ENCODE measurements around the gene NUP85.
"Not testable (repeated sequence)": the region's sequence is repeated elsewhere in the genome, so short reads cannot be mapped to it uniquely, and the experiment has no call there.

Gene NUP85

DNA sequence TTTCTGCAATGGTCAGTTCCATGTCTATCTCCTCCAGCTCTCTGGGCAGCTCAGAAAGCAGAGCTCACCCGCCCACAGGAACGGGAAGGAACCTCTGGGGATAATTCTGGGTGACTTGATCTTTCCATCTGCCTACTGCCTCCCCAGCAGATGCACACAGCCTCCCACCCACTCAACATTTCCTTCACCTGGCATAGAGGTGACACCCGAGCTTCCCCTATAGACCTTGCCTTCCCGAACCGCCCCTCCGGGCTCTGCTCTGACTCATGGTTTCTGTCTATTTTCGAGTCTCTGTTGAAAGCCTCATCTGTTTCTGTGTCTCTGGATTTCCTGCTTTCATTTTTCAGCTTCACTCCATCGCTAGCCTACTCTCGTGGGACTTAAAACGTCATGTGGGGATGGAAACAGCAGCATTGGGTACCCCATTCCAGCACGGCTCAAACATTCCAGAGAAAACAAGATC lies 44.6 kb downstream of the NUP85 start:
- DNase-seq (ENCODE audit: low read depth in 1 of 2, low spot score in 1 of 2): no peak
- H3K27me3 ChIP-seq (ENCODE audit: insufficient read depth, poor library complexity, severe bottlenecking): no peaks in the 10 kb centered on the region
- no peak overlapping the region for H3K4me3 ChIP-seq (replicated peaks; ENCODE audit: insufficient read depth, low read length)
- TF ChIP-seq, protein P1, sequence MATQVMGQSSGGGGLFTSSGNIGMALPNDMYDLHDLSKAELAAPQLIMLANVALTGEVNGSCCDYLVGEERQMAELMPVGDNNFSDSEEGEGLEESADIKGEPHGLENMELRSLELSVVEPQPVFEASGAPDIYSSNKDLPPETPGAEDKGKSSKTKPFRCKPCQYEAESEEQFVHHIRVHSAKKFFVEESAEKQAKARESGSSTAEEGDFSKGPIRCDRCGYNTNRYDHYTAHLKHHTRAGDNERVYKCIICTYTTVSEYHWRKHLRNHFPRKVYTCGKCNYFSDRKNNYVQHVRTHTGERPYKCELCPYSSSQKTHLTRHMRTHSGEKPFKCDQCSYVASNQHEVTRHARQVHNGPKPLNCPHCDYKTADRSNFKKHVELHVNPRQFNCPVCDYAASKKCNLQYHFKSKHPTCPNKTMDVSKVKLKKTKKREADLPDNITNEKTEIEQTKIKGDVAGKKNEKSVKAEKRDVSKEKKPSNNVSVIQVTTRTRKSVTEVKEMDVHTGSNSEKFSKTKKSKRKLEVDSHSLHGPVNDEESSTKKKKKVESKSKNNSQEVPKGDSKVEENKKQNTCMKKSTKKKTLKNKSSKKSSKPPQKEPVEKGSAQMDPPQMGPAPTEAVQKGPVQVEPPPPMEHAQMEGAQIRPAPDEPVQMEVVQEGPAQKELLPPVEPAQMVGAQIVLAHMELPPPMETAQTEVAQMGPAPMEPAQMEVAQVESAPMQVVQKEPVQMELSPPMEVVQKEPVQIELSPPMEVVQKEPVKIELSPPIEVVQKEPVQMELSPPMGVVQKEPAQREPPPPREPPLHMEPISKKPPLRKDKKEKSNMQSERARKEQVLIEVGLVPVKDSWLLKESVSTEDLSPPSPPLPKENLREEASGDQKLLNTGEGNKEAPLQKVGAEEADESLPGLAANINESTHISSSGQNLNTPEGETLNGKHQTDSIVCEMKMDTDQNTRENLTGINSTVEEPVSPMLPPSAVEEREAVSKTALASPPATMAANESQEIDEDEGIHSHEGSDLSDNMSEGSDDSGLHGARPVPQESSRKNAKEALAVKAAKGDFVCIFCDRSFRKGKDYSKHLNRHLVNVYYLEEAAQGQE (IDR thresholded peaks at IDR 0.05; ENCODE audit: insufficient replicate concordance, low read depth): no peak
- TF ChIP-seq GABPA (IDR thresholded peaks at IDR 0.05; ENCODE audit: low read depth) (no peak), POLR2AphosphoS5 (IDR thresholded peaks at IDR 0.05; ENCODE audit: low read depth) (no peak), CTCF (IDR thresholded peaks at IDR 0.05; ENCODE audit: insufficient read depth, low read length) (no peak), SPI1 (IDR thresholded peaks at IDR 0.05; ENCODE audit: borderline replicate concordance, low read depth) (no peak)
- no peak overlapping the region for H3K27ac ChIP-seq (replicated peaks)

DNA sequence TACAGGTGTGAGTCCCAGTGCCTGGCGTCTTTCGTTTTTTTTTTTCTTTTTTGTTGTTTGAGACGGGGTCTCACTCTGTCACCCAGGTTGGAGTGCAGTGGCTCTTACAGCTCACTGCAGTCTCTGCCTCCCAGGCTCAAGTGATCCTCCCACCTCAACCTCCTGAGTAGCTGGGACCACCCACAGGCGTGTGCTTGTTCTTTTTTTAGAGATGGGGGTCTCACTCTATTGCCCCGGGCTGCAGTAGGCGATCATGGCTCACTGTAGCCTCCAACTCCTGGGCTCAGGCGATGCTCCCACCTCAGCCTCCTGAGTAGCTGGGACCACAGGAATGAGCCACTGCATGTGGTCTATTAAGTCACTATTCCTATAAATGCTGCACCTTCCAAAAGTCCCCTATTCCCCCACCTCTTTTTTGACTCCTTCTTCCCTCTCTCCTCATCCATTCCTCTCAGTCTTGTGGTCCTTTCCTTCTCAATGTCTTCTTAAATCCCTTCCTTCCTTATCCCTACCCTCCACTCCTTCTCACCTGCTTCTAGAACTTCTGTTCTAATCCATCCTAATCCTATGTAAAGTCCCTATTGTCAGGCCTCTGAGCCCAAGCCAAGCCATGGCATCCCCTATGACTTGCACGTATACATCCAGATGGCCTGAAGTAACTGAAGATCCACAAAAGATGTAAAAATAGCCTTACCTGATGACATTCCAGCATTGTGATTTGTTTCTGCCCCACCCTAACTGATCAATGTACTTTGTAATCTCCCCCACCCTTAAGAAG lies 46.7 kb downstream of the NUP85 start:
- TF ChIP-seq POLR2AphosphoS5 (IDR thresholded peaks at IDR 0.05; ENCODE audit: low read depth): no peak
- TF ChIP-seq, protein P1 (IDR thresholded peaks at IDR 0.05; ENCODE audit: insufficient replicate concordance, low read depth): no peak
- TF ChIP-seq SPI1 (IDR thresholded peaks at IDR 0.05; ENCODE audit: borderline replicate concordance, low read depth): no peak
- TF ChIP-seq GABPA (IDR thresholded peaks at IDR 0.05; ENCODE audit: low read depth): no peak
- no peak for TF ChIP-seq CTCF (IDR thresholded peaks at IDR 0.05; ENCODE audit: insufficient read depth, low read length)
- DNase-seq (ENCODE audit: low read depth in 1 of 2, low spot score in 1 of 2): no peak
- no peaks in the 10 kb centered on the region for H3K27me3 ChIP-seq (ENCODE audit: insufficient read depth, poor library complexity, severe bottlenecking)
- no peak overlapping the region for H3K27ac ChIP-seq (replicated peaks)
- no peak overlapping the region for H3K4me3 ChIP-seq (replicated peaks; ENCODE audit: insufficient read depth, low read length)

DNA sequence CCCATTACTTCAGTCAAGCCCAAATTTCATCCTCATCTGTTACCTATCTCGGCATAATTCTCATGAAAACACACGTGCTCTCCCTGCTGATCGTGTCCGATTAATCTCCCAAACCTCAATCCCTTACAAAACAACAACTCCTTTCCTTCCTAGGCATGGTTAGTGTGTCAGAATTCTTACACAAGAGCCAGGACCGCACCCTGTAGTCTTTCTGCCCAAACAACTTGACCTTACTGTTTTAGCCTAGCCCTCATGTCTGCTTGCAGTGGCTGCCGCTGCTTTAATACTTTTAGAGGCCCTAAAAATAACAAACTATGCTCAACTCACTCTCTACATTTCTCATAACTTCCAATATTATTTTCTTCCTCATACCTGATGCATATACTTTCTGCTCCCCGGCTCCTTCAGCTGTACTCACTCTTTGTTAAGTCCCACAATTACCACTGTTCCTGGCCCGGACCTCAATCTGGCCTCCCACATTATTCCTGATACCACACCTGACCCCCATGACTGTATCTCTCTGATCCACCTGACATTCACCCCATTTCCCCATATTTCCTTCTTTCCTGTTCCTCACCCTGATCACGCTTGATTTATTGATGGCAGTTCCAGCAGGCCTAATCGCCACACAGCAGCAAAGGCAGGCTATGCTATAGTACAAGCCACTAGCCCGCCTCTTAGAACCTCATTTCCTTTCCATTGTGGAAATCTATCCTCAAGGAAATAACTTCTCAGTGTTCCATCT lies 50.6 kb downstream of the NUP85 start:
- not testable (repeated sequence) for DNase-seq (ENCODE audit: low read depth in 1 of 2, low spot score in 1 of 2); H3K27me3 ChIP-seq (ENCODE audit: insufficient read depth, poor library complexity, severe bottlenecking); H3K27ac ChIP-seq (replicated peaks); H3K4me3 ChIP-seq (replicated peaks; ENCODE audit: insufficient read depth, low read length)

GRCh38 chr17:75257228-75257627 lies 51.7 kb downstream of the NUP85 start:
- H3K4me3 ChIP-seq (replicated peaks; ENCODE audit: insufficient read depth, low read length); H3K27ac ChIP-seq (replicated peaks); H3K27me3 ChIP-seq (ENCODE audit: insufficient read depth, poor library complexity, severe bottlenecking); DNase-seq (ENCODE audit: low read depth in 1 of 2, low spot score in 1 of 2): not testable (repeated sequence)
